CD4-positive, alpha-beta T cell (primary cell): ENCODE measurements around the gene CITED4. TPM values are rescaled to one million over a fixed set of nuclear protein-coding genes. Genes with fewer than 3 reads are reported as not detected.

Experiments used
- ATAC-seq: fragments of 200-7000 bp; cut with Tn5 transposase; one replicate; pipeline ENCODE4 v1.10.0; 2022; ENCODE audit warnings: mild to moderate bottlenecking; ENCODE audit not compliant: poor library complexity
- CTCF ChIA-PET: fragments of 350-600 bp; sonication (Branson Sonifier 250); formaldehyde crosslinking; loops from one replicate; lab custom pipeline; 2021; ENCODE audit warnings: antibody characterized with exemption, inconsistent platforms; lab: Charles Lee
- POLR2A ChIA-PET: fragments of 350-600 bp; sonication (Branson Sonifier 250); formaldehyde crosslinking; loops from one replicate; lab custom pipeline; 2021; ENCODE audit warnings: antibody characterized with exemption, inconsistent platforms; lab: Charles Lee
- DNase-seq, 14 experiments: peaks; one replicate each; pipeline ENCODE4 v3.0.0-alpha.2; 2013 to 2020; ENCODE audit warnings: mixed read lengths in 2 of 14
- H3K27ac ChIP-seq, 2 donors: one replicate each; pipeline versions ENCODE4 v1.5.1 to v1.7.0; 2013; ENCODE audit warnings: low read length in 2 of 2, low read depth in 1 of 2, mild to moderate bottlenecking in 1 of 2
- H3K27me3 ChIP-seq, 2 experiments: 1 replicate in 1 of 2; 2 replicates in 1 of 2; pipeline versions ENCODE4 v1.6.1 to v1.7.0; 2013; ENCODE audit warnings: low read length in 2 of 2, control low read depth in 1 of 2, mild to moderate bottlenecking in 1 of 2, moderate library complexity in 1 of 2; ENCODE audit not compliant: insufficient read depth in 2 of 2, control insufficient read depth in 1 of 2
- H3K36me3 ChIP-seq: one replicate; pipeline ENCODE4 v1.6.1; 2013; ENCODE audit warnings: low read length, control low read depth; ENCODE audit not compliant: insufficient read depth
- H3K4me1 ChIP-seq: one replicate; pipeline ENCODE4 v1.6.1; 2013; ENCODE audit warnings: low read length, control low read depth; ENCODE audit not compliant: insufficient read depth
- H3K4me3 ChIP-seq: one replicate; pipeline ENCODE4 v1.5.1; 2013; ENCODE audit warnings: mild to moderate bottlenecking, low read length, moderate library complexity
- H3K9me3 ChIP-seq, 2 experiments: 1 replicate in 1 of 2; 2 replicates in 1 of 2; pipeline versions ENCODE4 v1.6.1 to v1.7.0; 2013; ENCODE audit warnings: low read length in 2 of 2, mild to moderate bottlenecking in 2 of 2, control low read depth in 1 of 2, moderate library complexity in 1 of 2; ENCODE audit not compliant: control insufficient read depth in 1 of 2, insufficient read depth in 1 of 2
- H3K27ac Mint-ChIP-seq: one replicate; pipeline ENCODE4 v1.8.0; 2020; ENCODE audit warnings: mixed read lengths
- H3K27me3 Mint-ChIP-seq: one replicate; pipeline ENCODE4 v1.8.0; 2021; ENCODE audit warnings: mixed read lengths
- H3K36me3 Mint-ChIP-seq: one replicate; pipeline ENCODE4 v1.8.0; 2021; ENCODE audit warnings: low read depth, mixed read lengths
- H3K4me1 Mint-ChIP-seq: one replicate; pipeline ENCODE4 v1.8.0; 2021; ENCODE audit warnings: low read depth, mixed read lengths
- H3K4me3 Mint-ChIP-seq: one replicate; pipeline ENCODE4 v1.8.0; 2020; ENCODE audit warnings: mild to moderate bottlenecking, mixed read lengths
- H3K9me3 Mint-ChIP-seq: one replicate; pipeline ENCODE4 v1.8.0; 2020; ENCODE audit warnings: mixed read lengths
- intact Hi-C, 2 experiments: fragments of 100-400 bp; cut with DNase I in 1 of 2; cut with micrococcal nuclease in 1 of 2; formaldehyde crosslinking; loops; one replicate each; pipeline versions ENCODE4 v1.15.1 to v1.9.0; 2023 to 2025; cut with DNase I, micrococcal nuclease
- total RNA-seq, 174 experiments: library from RNA in 2 of 174; stranded (reverse) in 2 of 174; gene quantifications; one replicate each; pipeline ENCODE4 v1.2.3 and lab custom pipeline; 2021 to 2026
- TF ChIP-seq, protein P1 (sequence below): fragments of 200-600 bp; IDR thresholded peaks from one replicate; pipeline ENCODE4 v1.8.0; 2022; ENCODE audit warnings: antibody characterized with exemption, mild to moderate bottlenecking

The CITED4 gene
- total RNA-seq, 2 experiments from 2014 or later, result 51.6 to 52.0 TPM

DNA sequence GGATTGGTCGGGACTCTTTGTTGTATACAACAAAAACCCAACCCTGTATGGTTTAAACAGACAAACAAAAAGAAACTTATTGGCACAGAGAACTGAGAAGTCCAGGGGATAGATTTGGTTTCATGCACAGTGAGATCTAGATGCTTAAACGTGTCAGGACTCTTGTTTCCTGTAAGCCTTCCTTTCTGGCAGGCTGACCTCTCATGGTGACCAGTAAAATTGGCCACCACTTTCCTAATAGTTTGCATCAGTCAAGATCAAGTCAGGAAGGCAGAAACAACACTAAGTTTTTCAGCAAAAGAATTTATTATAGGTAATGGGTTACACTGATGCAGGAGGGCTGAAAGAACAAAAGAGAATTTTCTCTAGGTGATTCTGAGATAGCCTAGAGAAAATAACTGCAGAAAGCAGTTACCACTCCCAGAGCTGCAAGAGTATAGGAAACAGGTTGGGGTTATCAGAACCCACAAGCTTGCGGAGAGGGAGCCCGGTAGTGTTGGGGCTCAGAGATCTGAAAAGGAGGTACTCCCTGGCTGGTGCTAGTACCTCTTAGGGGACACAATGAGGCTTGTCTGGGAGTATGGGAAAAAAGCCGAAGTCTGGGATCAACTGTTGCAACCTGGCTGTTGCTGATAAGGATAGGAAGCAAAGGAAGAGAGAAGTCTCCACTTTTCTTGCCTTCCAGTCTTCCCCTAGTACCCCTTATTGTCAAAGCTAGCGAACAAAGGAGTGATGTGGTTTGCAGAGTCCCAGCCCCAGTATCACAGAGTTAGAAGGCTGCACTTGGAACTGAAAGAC lies 21.4 kb downstream of the CITED4 start:
- DNase-seq (peak in 1 of 14 experiments; percentile 30), ATAC-seq (peak; percentile 83)
- intact Hi-C loops, result no loop called here
- peaks cover 13% of the 10 kb centered on the region for H3K4me1 ChIP-seq
- no peaks in the 10 kb centered on the region for H3K36me3 Mint-ChIP-seq
- H3K27ac Mint-ChIP-seq, result peak overlapping the region; percentile 13
- no peaks in the 10 kb centered on the region for H3K36me3 ChIP-seq
- H3K27me3 ChIP-seq, result no peaks in the 10 kb centered on the region
- CTCF ChIA-PET, result interaction anchor here (1.6 kb wide), 1 partner anchor 67 kb away, joined by 3 read pairs; no protein-coding TSS in a partner anchor
- H3K27ac ChIP-seq, result no peak overlapping the region
- POLR2A ChIA-PET, result interaction anchor here (0.8 to 3.0 kb wide), 3 partner anchors 8 to 149 kb away, joined by 4 to 14 read pairs (median 4); partner anchors contain the start of genes CITED4 and NFYC
- peaks cover 0 to 4% of the 10 kb centered on the region in 2 experiments for H3K9me3 ChIP-seq
- H3K4me3 ChIP-seq, result no peak overlapping the region
- TF ChIP-seq, protein P1, sequence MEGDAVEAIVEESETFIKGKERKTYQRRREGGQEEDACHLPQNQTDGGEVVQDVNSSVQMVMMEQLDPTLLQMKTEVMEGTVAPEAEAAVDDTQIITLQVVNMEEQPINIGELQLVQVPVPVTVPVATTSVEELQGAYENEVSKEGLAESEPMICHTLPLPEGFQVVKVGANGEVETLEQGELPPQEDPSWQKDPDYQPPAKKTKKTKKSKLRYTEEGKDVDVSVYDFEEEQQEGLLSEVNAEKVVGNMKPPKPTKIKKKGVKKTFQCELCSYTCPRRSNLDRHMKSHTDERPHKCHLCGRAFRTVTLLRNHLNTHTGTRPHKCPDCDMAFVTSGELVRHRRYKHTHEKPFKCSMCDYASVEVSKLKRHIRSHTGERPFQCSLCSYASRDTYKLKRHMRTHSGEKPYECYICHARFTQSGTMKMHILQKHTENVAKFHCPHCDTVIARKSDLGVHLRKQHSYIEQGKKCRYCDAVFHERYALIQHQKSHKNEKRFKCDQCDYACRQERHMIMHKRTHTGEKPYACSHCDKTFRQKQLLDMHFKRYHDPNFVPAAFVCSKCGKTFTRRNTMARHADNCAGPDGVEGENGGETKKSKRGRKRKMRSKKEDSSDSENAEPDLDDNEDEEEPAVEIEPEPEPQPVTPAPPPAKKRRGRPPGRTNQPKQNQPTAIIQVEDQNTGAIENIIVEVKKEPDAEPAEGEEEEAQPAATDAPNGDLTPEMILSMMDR, result no peak
- H3K27me3 Mint-ChIP-seq, result no peaks in the 10 kb centered on the region
- H3K4me3 Mint-ChIP-seq, result peak overlapping the region; percentile 31
- H3K9me3 Mint-ChIP-seq, result no peaks in the 10 kb centered on the region
- H3K4me1 Mint-ChIP-seq, result peaks cover 41% of the 10 kb centered on the region

GRCh38 chr1:40839943-40840335 lies 22.2 kb downstream of the CITED4 start:
- Mint-ChIP-seq H3K27me3 (no peaks in the 10 kb centered on the region), H3K4me3 (no peak overlapping the region), H3K36me3 (no peaks in the 10 kb centered on the region), H3K27ac (peak overlapping the region; percentile 13), H3K9me3 (no peaks in the 10 kb centered on the region), H3K4me1 (peaks cover 35% of the 10 kb centered on the region)
- Histone ChIP-seq H3K27me3 (no peaks in the 10 kb centered on the region), H3K4me3 (no peak overlapping the region), H3K9me3 (peaks cover 0 to 4% of the 10 kb centered on the region in 2 experiments), H3K36me3 (no peaks in the 10 kb centered on the region), H3K4me1 (peaks cover 13% of the 10 kb centered on the region), H3K27ac (no peak overlapping the region)
- TF ChIP-seq, protein P1, result no peak
- intact Hi-C loops, result no loop called here
- ChIA-PET CTCF (no interaction called here), POLR2A (no interaction called here)
- no peak for DNase-seq
- ATAC-seq, result no peak

GRCh38 chr1:40838980-40839942 lies 22.9 kb downstream of the CITED4 start:
- Histone ChIP-seq H3K27ac (no peak overlapping the region), H3K36me3 (no peaks in the 10 kb centered on the region), H3K4me1 (peaks cover 13% of the 10 kb centered on the region), H3K4me3 (no peak overlapping the region), H3K9me3 (peaks cover 0 to 4% of the 10 kb centered on the region in 2 experiments), H3K27me3 (no peaks in the 10 kb centered on the region)
- DNase-seq (no peak), ATAC-seq (no peak)
- Mint-ChIP-seq H3K27me3 (no peaks in the 10 kb centered on the region), H3K4me1 (peaks cover 35% of the 10 kb centered on the region), H3K9me3 (no peaks in the 10 kb centered on the region), H3K27ac (no peak overlapping the region), H3K4me3 (no peak overlapping the region), H3K36me3 (no peaks in the 10 kb centered on the region)
- intact Hi-C loops, result no loop called here
- TF ChIP-seq, protein P1, result no peak
- POLR2A ChIA-PET, result no interaction called here
- CTCF ChIA-PET, result no interaction called here
